Activated CD8-positive, alpha-beta memory T cell treated with anti-CD3 and anti-CD28 coated beads for 24 hours (primary cell): Measurements from ENCODE around the gene STRADA.
"Not testable (repeated sequence)": the region's sequence is repeated elsewhere in the genome, so short reads cannot be mapped to it uniquely, and the experiment has no call there.

ENCODE experiments used
- DNase-seq: peaks from one replicate; pipeline ENCODE4 v3.0.0-alpha.2; 2020

Gene STRADA

DNA sequence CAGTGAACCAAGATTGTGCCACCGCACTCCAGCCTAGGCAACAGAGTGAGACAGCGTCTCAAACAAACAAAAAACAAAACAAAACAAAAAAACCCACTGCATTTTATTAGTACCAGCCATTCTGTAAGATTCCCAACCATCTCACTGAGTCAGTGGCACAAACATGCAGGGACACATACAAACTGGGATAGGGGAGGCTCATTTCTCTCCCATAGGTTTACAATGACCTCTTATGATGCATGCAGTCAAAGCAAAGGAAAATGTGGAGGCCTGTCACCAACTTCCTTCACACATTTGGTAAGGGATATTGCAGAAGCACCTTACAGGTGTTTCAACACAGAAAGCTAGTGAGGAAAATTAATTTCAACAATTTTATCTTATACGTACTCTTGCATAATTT, 12.4 kb upstream of the STRADA start:
- DNase-seq = no peak

DNA sequence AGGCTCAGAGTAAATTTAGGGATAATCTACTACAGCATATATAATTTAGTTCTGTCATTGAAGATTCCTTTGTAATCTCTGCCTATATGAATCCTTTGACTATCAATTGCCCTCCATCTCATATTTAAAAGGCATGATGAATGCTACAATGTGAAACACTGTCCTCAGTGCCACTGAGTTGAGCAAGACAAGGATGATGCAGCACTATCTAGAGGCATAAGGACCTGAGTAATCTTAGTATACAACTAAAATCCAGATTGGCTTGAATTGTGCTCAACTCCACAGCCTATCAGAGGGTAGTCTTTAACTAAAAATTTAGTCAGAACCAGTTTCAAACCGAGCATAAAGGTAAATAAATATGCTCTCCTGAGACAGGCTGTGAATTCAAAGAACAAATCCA, 11.6 kb upstream of the STRADA start:
- no peak for DNase-seq

DNA sequence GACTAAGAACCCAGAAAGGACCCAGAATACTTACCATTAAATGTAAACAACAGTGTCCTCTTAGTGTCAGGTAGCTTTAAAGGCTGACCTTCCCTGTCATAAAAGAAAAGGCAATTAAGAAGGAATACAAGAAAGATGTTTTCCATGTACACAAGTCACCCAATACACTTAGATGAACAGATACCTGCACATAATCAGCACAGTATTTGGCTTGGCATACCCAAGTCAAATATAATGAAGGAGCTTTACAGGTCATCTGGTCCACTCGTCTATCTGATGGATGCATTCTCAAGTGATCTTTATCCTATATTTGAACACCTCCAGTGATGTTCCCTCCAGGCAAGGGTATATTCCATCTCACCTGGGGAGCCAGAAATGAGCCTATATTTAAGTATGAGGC, 11.1 kb upstream of the STRADA start:
- no peak for DNase-seq

DNA sequence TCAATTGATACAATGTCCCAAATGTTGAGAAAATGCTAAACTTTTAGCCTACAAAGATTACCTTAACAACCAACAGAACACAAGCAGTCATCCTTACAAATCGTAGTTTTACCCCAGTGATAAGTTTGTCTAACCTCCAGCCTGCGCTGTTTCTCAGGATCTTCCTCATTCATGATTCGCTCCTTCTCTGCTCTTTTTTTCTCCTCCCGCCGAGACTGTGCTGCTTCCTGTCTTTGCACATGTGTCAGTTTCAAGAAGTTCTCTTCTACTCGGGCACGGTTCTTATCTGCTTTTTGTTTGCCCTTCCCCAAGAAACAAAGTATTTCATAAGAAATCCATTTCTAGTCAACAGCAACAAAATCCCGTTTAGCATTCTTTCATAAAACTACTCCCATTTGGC, 10.2 kb upstream of the STRADA start:
- no peak for DNase-seq

DNA sequence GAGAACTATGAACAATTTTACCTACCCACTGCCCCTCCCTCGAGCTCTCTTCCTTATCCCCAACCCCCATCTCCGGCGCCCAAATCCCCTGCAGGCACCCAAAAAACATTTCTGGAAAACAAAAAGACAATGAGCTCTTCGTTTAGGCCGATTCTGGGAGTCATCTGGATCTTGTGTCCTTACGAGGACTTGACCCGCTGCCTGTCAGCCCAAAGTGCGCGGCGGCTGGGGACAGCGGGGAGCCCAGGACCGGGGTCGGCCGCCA, 524 bp downstream of the STRADA start:
- DNase-seq = no peak

DNA sequence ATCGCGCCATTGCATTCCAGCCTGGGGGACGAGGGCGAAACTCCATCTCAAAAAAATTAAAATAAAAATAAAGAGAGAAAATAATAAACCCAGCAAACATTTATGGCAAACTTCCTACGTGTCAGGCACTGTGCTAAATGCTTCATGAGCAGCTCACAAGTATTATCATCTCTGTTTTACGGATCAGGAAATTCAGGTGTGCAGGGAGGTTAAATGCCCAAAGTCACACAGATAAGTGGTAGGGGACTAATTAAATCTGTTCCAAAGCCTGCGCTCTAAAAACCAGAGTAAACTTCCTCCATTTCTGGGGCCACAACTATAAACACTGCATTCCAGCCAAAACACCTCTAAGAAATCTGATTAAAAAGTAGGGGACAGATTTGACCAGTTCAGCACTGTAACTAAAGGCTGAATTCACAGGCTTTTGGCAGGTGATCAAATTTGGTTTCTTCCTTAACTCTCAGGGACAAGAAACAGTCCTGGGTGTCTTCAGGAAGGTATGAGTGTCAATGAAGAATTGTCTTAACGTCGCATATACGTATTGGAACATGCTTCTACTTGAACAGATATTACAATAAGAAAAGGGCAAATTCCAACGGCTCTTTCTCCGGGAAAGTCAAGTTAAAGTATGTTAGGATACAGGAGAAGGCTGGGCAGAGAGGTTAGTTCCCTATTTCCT, 996 bp downstream of the STRADA start:
- DNase-seq = no peak

DNA sequence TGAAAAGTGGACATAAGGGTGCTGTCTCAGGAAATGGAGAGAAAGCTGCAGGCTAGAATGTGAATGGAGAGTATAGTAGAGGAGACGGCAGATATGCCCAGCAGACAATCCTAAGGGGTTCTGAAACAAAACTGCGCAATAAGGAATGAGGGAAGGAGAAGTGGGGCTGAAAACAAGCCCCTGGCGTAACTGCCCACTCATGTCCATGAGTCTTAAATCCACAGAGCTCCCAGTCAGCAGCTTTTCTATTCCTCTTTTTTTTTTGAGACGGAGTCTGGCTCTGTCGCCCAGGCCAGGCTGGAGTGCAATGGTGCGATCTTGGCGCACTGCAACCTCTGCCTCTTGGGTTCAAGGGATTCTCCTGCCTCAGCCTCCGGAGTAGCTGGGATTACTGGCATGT, 5.9 kb downstream of the STRADA start:
- no peak for DNase-seq

DNA sequence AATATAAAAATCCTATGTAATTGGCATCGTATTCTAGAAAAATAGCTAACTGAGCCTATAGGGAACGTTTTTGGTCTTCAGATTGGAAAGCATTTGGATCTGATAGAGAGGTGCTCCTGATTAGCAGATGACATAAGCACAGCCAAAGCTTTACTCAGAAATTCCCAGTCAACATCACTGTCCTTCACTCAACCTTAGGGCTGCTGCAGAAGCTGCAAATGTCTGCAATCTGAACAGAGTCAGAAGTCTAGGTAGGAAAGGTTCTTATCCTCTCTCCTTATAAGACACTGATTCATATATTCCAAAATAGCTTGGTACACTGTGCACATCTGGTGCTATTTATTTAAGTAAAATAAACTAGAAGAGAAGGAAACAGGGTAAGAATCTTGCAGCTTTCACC, 19.2 kb downstream of the STRADA start:
- DNase-seq = no peak

DNA sequence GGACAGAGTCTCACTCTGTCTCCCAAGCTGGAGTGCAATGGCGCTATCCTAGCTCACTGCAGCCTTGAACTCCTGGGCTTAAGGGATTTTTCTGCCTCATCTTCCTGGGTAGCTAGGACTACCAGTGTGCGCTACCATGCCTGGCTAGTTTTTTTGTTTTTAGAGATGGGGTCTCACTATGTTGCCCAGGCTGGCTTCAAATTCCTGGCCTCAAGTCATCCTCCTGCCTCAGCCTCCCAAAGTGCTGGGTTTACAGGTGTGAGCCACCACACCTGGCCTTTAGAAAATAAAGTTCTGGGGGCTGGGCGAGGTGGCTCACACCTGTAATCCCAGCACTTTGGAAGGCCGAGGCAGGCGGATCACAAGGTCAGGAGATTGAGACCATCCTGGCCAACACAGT, 21.4 kb downstream of the STRADA start:
- not testable (repeated sequence) for DNase-seq

DNA sequence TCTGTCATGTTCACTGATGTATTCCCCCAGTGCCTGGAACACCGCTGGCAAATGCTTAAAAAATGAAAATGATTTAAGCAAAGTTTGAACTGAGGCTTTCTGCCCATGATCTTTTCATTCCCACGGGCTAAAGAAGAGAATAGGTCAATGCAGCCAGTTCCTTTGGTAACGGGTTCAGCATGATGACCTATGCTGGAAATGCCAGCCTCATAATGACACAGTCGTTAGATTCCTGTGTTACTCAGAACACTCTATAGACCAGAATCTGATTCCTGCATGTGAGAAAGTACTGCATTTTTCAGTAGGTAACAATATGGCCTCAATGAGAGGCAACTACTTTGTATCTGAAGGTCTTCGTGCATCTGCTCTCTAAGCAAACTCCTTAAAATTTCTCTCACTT, 22.6 kb downstream of the STRADA start:
- DNase-seq = no peak

DNA sequence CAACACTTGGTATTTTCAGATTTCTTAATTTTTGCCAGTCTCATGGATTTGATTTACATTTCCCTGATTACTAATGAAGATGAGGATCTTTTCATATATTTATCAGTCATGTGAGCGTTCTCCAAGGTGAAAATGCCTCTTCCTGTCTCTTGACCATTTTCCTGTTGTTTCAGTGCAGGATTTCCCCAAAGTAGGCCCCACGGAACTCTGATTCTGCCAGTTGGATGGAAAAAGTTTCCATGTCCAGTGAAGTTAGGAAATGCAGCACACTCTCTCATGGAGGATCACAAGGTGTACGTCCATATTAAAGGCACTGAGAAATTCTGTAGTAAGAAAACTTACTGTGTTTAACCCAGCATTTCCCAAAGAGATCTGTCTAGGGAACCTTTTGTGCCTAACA, 25.2 kb downstream of the STRADA start:
- no peak for DNase-seq

DNA sequence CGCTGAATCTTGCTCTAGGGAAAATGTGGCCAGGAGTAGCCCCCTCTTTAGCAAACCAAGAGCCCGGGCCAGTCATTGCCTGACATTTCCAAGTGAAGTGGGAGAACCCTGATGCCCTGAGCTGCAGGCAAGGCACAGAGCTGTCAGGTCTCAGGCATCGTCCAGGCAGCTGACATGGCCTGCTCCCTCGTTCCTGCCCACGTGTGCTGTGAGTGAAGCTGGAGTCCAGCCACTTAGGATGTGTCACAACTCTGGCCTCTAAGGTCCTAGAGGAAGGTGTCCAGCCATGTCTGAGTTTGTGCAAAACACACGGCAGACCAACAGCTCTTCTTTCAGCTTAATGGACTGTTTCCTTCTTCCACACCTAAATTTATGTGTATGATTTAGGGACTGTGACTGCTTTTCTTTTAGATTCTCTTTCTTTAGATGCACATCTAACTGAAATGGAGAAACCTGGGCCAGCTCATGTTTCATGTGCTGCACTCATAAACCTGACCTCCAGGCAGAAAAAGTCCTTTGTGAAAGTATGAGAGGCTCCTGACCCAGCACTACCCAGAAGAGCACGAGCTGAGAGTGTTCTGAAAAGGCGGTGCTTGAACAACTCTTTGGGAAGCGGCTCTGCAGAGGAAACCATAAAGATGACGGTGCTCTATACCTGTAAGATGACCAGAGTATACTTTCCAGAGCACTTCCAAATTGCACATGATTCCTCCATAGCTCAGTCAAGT, 26.9 kb downstream of the STRADA start:
- DNase-seq = no peak

DNA sequence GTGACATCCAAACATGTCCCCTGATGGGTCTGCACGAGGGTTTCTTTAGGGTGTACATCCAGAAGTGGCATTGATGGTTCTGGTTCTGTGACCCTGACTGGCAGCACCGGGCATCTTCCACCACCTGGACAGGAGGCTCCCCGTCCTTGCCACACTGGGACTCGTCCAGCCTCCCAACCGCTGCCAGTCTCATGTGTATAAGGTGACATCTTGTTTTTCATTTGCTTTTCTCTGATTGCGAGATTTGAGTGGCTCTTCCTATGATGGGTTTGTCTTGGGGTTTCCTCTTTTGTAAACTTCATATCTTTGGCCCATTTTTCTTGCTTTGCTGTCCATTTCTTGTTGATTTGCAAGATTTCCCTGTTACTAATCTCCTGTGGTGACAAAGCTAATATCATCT, 32.5 kb downstream of the STRADA start:
- no peak for DNase-seq

DNA sequence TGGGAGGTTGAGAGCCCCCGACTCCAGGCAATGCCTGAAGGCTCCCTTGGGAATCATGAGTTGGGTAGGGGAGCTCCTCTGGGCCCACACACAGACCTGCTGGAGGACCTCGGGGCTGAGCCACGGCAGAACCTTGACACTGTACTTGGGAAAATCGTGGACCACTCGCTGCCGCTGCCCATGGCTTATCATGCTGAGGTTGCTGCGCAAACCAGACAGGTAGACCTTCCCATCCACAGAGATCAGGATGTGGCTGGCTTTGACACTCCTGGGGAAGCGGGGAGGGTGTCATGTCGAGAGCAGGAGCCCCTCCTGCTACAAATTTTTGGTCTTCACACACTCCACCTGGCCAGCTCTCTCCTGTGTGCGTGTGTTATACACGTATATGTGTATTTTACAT, 34.4 kb downstream of the STRADA start:
- DNase-seq = no peak

DNA sequence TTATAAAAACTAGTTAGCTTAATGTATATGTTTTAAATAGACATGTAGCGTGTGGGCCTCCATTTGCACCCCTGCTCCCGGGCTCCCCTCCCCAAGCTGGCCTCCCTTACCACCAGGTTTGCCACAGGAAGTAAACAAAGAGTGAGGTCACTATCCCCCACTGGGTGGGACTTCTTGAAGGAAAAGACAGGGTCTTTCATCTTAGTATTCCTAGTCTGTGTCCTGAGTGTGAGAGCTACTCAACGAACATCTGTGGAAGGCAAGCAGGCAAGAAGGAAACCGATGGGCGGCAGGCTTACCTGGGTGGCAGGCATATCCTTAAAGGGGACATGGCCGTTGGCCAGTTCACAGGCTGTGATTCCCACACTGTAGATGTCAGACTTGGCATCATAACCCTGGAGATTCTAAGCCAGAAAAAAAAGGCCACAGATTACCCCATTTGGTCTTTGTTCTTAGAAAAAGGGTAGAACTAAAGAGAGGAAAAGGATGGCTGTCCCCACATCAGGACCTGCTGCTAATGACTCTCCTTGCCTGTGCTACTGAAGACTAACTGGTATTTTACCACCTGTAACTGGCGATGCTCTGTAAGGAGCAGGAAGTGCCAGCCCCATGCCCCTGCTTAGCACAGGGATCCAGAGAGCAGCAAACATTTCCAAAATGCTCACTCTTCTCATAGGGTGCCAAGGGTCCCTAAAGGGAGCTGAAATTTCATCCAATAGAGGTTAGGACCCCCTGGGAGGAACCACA, 35.1 kb downstream of the STRADA start:
- DNase-seq = no peak

DNA sequence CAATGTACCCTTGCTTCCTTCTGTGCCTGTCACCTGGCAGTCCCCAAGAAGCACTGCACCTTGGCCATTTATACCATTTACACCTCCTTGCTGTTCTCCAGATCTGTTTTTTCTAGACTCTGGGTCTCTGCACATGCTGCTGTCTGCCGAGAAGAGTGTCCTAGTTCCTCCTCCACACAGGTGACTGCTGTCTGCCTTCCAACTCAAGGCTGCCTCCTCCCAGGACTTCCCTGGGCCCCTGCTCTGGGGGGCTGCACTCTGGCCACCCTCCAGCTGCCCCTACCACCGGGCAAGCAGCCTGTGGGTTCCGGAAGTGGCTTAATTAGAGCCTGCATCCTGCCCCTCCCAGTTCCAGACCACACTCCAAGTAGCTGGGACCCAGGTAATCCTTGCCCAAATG, 35.9 kb downstream of the STRADA start:
- no peak for DNase-seq

DNA sequence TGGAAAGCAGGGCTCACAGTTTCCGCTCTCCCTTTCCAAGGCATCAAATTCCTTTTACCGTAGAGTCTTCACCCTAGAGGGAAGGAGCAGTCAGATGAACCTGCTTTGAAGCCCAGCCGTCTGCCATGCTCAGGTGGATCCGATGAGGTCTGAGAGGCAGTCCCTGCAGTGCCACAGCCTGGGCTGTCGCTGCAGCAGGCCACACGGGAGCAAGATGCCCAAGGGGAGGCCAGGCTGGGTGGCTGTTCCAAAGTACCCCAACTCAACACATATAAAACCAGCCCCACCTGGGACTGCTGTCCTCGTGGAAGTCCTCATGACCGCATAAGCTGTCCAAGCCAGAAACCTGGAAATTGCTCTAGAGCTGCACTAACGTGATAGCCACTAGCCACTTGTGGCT, 36.8 kb downstream of the STRADA start:
- DNase-seq = no peak

DNA sequence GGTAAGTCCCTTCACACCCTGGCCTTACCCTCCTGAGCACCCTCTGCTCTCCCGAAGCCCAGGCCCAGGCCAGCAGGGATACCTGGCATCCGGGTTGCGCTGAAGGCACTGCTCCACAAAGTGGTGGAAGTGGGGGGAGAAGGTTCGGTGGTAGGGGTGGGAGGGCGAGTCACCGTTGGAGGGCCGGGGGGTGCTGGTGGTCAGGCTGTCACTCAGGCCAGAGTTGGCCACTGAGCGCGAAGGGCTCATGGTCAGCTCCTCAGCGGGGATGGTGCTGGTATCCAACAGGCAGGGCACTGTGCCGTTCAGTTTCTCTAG, 37.4 kb downstream of the STRADA start:
- no peak for DNase-seq

DNA sequence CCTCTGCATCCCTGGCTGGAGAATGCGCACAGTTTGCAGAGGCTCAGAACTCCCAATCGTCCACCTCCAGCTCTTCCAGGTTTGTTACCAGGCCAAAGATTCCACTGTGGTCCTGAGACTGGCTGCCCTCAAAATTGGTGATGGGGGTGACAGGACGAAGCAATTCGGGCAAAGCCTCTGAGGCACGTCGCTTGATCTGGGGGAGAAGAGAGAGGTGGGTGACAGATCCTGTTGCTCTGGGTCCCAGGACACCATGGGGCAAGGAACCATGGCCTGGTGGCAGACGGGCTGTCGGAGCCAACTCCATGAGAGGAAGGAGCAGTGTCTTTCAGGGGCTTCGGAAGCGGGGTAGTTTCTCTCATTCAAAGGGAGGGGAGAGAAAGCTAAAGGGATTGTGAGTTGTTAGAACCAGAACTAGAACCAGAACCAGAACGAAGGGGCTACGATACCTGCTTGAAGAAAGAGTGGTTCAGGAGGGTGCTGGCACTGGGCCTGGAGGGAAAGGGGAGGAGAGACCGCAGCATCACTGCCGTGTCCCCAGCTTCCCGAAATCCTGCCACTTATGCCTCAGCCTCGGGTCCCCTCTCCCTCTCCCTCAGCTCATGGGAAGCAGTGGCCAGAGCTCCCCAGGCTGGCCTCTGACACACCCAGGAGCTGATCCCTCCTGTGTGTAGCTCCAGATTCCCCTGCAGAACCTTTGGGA, 37.9 kb downstream of the STRADA start:
- no peak for DNase-seq

DNA sequence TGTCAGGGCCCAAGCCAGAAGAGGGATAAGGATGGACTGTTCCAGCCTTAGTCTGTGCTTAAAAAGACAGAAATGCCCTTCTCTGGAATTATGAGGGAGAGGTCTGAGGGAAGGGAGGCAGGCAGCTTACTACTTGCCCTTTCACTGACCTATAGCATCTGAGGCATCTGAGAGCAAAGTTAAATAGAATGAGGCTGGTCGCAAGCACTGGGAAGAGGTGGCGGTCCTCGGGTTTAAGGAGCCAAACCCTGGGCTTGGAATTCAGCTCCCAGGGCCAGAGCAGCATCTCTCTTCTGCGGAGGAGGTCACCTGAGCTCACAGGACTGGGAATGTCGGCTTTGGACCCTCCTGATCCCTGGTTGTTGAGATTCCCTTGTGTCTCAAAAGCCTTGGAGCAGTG, 38.6 kb downstream of the STRADA start:
- no peak for DNase-seq

DNA sequence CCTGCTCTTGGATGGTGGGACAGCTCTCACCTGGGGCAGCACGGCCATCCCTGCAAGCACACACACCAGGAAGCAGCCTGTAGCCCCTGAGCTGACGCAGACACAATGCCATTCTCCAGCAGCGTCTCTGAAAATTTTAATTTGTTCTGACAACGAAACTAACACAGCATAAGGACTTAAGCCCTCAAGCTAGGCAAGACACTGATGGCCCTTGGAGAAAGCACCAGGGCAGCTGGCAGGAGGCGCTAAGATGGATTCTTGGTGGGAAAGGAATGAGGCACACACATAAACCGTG, 38.9 kb downstream of the STRADA start:
- no peak for DNase-seq

DNA sequence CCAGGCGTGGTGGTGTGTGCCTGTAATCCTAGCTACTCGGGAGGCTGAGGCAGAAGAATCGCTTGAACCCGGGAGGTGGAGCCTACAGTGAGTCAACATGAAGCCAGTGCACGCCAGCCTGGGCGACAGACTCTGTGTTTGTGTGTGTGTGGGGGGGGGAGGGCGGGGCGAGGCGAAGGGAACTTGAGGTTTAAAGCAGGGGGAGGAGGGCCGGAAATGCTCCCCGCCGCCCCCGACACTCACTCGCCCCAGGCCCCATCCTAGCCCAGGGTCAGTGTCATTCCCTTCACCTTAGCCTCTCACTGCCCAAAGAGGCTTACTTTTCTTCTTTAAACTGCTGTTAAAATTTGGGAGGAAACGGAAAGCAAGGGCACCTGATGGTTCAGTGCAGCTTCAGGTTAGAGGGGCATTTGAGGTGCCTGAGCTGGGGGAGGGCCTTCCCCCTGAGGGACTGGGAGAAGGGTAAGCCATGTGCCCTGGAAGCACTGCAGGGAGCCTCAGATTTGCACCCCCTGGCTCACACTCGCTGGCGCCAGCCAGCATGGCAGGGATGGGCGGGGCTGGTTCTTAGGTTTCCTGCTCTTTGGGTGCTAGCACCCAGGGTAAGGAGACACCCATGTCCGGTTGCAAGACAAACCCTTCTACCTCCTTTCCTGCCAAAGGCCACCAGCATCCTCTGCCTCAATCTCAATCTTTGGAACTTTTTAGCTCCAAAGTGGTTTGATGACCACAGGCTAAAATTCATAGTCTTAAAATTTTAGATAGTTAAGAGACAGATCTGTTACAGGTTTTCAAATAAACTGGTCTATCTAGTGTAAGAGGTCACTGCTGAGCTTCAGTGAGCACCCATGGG, 39.5 kb downstream of the STRADA start:
- peak; percentile 81 for DNase-seq

DNA sequence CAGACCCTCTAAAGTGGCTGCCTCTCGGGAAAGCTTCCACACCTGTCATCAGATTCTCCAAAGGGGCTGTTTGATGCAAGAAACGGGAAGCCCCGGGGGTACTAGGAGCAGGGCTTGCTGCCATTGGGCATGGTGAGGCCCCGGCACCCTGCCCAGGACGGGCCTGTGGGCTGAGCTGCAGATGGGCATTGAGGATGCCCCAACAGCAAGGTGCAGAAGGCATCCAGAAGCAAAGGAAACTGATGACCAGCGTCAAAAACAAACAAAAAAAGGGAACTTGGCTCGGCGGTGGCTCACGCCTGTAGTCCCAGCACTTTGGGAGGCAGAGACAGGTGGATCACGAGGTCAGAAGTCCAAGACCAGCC, 40.2 kb downstream of the STRADA start:
- no peak for DNase-seq
